Osteoblast (primary cell): ENCODE data around the gene ADGRG4. TPM values are rescaled to one million over a fixed set of nuclear protein-coding genes. Genes with fewer than 3 reads are reported as not detected.

Source experiments
- DNase-seq: peaks from one replicate; pipeline ENCODE4 v3.0.0; 2011; ENCODE audit warnings: low spot score, mixed read lengths; ENCODE audit not compliant: insufficient read length; ENCODE audit errors: missing footprints
- H2AFZ ChIP-seq: 2 replicates; pipeline ENCODE4 v1.6.0; 2011; ENCODE audit warnings: mild to moderate bottlenecking, low read length
- H3K27ac ChIP-seq: 2 replicates; pipeline ENCODE4 v1.5.1; 2011; ENCODE audit warnings: mild to moderate bottlenecking, low read depth, low read length, moderate library complexity
- H3K27me3 ChIP-seq: 2 replicates; pipeline ENCODE4 v1.6.0; 2012; ENCODE audit warnings: mild to moderate bottlenecking, control low read depth, inconsistent platforms, low read length, moderate library complexity; ENCODE audit not compliant: insufficient read depth
- H3K36me3 ChIP-seq: 2 replicates; pipeline ENCODE4 v1.5.1; 2011; ENCODE audit warnings: mild to moderate bottlenecking, low read length, control low read depth, moderate library complexity; ENCODE audit not compliant: insufficient read depth
- H3K4me1 ChIP-seq: 2 replicates; pipeline ENCODE4 v1.5.1; 2011; ENCODE audit warnings: mild to moderate bottlenecking, low read length, control low read depth, moderate library complexity; ENCODE audit not compliant: insufficient read depth
- H3K4me2 ChIP-seq: 2 replicates; pipeline ENCODE4 v1.6.0; 2011; ENCODE audit warnings: mild to moderate bottlenecking, low read length; ENCODE audit not compliant: insufficient read depth
- H3K4me3 ChIP-seq: fragments of 200-600 bp; sonication (generic); 3 replicates; pipeline ENCODE4 v1.5.1; 2012; ENCODE audit warnings: mild to moderate bottlenecking, low read length, inconsistent platforms; ENCODE audit not compliant: insufficient read depth
- H3K79me2 ChIP-seq: 2 replicates; pipeline ENCODE4 v1.6.0; 2012; ENCODE audit warnings: mild to moderate bottlenecking, low read length, control low read depth, inconsistent platforms; ENCODE audit not compliant: insufficient read depth
- H3K9me3 ChIP-seq: 2 replicates; pipeline ENCODE4 v1.5.1; 2011; ENCODE audit warnings: low read depth, low read length, control low read depth
- H4K20me1 ChIP-seq: 2 replicates; pipeline ENCODE4 v1.6.0; 2012; ENCODE audit warnings: mild to moderate bottlenecking, low read length, control low read depth; ENCODE audit not compliant: insufficient read depth
- total RNA-seq: library from RNA; depleted of rRNA; stranded (reverse); fragments of >200 nt; gene quantifications from 2 replicates; pipeline ENCODE4 v1.2.3, GENCODE V29; 2012
- TF ChIP-seq, protein P1 (sequence below): IDR thresholded peaks from 2 replicates; pipeline ENCODE4 v1.5.1; 2011; ENCODE audit warnings: mild to moderate bottlenecking, low read depth, low read length, moderate library complexity; ENCODE audit errors: extremely low read depth

Gene ADGRG4
- total RNA-seq, 1 donor = not detected

DNA sequence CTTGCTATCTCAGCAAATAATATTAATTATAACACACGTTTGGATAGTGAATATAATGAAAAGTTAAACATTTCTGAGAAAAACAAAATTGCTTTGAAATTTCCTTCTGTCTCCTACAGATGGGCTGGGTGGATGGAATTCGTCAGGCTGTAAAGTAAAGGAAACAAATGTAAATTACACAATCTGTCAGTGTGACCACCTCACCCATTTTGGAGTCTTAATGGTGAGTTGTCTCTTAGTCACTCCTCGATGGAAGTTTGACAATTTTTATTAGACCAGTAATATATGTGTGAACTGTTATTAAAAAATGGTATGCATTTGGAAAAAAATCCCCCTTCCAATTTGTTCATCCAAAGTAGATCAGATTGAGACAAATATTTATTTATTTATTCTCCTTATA lies 94.5 kb downstream of the ADGRG4 start:
- Histone ChIP-seq H3K79me2 (no peaks in the 10 kb centered on the region), H3K36me3 (no peaks in the 10 kb centered on the region), H3K4me1 (no peaks in the 10 kb centered on the region), H3K27me3 (no peaks in the 10 kb centered on the region), H3K27ac (no peak overlapping the region), H4K20me1 (no peaks in the 10 kb centered on the region), H3K4me3 (no peak overlapping the region), H2AFZ (no peak overlapping the region), H3K4me2 (no peak overlapping the region), H3K9me3 (no peaks in the 10 kb centered on the region)
- TF ChIP-seq, protein P1, sequence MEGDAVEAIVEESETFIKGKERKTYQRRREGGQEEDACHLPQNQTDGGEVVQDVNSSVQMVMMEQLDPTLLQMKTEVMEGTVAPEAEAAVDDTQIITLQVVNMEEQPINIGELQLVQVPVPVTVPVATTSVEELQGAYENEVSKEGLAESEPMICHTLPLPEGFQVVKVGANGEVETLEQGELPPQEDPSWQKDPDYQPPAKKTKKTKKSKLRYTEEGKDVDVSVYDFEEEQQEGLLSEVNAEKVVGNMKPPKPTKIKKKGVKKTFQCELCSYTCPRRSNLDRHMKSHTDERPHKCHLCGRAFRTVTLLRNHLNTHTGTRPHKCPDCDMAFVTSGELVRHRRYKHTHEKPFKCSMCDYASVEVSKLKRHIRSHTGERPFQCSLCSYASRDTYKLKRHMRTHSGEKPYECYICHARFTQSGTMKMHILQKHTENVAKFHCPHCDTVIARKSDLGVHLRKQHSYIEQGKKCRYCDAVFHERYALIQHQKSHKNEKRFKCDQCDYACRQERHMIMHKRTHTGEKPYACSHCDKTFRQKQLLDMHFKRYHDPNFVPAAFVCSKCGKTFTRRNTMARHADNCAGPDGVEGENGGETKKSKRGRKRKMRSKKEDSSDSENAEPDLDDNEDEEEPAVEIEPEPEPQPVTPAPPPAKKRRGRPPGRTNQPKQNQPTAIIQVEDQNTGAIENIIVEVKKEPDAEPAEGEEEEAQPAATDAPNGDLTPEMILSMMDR = no peak
- no peak for DNase-seq

DNA sequence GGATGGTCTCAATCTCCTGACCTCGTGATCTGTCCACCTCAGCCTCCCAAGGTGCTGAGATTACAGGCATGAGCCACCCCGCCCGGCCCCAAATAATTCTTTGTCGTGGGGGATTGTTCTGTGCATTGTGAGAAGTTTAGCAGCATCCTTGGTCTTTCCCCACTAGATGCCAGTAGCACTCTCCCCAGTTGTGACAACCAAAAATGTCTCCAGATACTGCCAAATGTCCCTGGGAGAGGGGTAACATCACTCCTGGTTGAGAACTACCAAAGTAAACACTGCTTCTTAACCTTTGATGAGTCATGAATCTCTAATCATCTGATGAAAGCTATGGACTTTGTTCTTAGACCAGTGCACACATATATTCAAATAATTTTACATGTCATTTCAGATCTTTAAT lies 96.2 kb downstream of the ADGRG4 start:
- TF ChIP-seq, protein P1 = no peak
- Histone ChIP-seq H3K4me3 (no peak overlapping the region), H3K4me2 (no peak overlapping the region), H3K9me3 (no peaks in the 10 kb centered on the region), H3K27me3 (no peaks in the 10 kb centered on the region), H3K4me1 (no peaks in the 10 kb centered on the region), H4K20me1 (no peaks in the 10 kb centered on the region), H2AFZ (no peak overlapping the region), H3K79me2 (no peaks in the 10 kb centered on the region), H3K36me3 (no peaks in the 10 kb centered on the region), H3K27ac (no peak overlapping the region)
- no peak for DNase-seq

DNA sequence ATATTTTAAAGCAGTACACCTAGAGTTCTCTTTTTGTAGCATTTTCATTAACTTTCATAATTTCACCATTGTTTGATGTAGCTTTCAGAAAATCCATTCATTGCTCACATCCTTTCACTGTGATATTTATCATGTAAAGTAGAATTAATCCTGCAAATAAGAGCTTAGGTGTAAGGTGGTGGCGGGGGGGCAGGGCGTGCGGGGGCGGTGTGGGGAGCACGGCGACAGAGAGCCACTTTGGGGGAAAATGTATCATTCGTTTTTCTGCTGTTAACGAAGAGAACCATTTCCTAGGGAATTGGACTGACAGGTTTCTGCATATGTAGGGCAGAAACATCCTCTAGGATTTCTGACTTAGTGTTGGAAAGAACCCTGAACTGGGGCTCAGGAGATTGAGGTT lies 104.4 kb downstream of the ADGRG4 start:
- H3K27ac ChIP-seq = no peak overlapping the region
- no peak overlapping the region for H3K4me2 ChIP-seq
- H3K9me3 ChIP-seq = no peaks in the 10 kb centered on the region
- TF ChIP-seq, protein P1 = no peak
- no peak overlapping the region for H2AFZ ChIP-seq
- H3K27me3 ChIP-seq = no peaks in the 10 kb centered on the region
- no peaks in the 10 kb centered on the region for H4K20me1 ChIP-seq
- no peak overlapping the region for H3K4me3 ChIP-seq
- H3K36me3 ChIP-seq = no peaks in the 10 kb centered on the region
- no peaks in the 10 kb centered on the region for H3K79me2 ChIP-seq
- no peaks in the 10 kb centered on the region for H3K4me1 ChIP-seq
- DNase-seq = no peak

DNA sequence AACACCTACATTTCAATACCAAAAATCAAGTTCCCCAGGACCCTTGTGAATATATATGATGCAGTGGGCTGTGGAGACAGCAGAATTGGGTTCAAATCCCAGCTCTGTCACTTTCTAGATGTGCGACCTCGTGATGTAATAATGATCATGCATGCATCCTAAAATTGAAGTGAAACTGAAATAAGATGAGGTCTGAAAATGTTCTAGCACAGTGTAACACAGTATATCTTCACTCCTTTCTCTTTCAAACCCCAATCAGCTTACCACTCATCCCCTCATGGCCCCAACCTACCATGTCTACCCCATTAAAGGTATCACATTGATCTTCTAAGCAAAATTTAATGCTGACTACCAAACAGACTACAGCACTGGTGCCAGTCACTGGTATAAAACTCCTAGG lies 117.0 kb downstream of the ADGRG4 start:
- Histone ChIP-seq H3K4me1 (no peaks in the 10 kb centered on the region), H4K20me1 (no peaks in the 10 kb centered on the region), H3K27ac (no peak overlapping the region), H3K4me3 (no peak overlapping the region), H3K36me3 (no peaks in the 10 kb centered on the region), H3K27me3 (no peaks in the 10 kb centered on the region), H3K9me3 (no peaks in the 10 kb centered on the region), H2AFZ (no peak overlapping the region), H3K79me2 (no peaks in the 10 kb centered on the region), H3K4me2 (no peak overlapping the region)
- DNase-seq = no peak
- TF ChIP-seq, protein P1 = no peak
